ENCODE data around the gene GABARAPL1. TPM values are rescaled to one million over a fixed set of nuclear protein-coding genes. Genes with fewer than 3 reads are reported as not detected.

GABARAPL1 gene
- total RNA-seq, 3 donors from 2014 or later: 146 to 182 (median 155) TPM

DNA sequence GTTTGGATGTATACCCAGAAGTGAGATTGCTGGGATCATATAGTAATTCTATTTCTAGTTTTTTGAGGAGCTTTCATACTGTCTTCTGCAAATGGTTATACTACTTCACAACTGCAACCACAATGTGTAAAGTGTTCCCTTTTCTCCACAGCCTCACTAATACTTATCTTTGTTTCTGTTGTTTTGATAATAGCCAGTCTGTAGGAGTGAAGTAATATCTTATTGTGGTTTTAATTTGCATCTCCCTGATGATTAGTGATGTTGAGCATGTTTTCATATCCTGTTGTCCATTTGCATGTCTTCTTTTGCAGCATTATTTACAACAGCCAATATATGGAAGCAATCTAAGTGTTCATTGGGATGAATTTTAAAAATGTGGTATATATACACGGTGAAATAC, 29.9 kb downstream of the GABARAPL1 start:
- H3K36me3 ChIP-seq: no peaks in the 10 kb centered on the region
- H3K27ac ChIP-seq: no peak overlapping the region
- intact Hi-C loops (cut with DNase I; ENCODE audit: low total_unique reads): loop anchor here (10.0 kb wide), 1 partner anchor 858 kb away; no protein-coding TSS in a partner anchor
- no peaks in the 10 kb centered on the region for H3K27me3 ChIP-seq
- TF ChIP-seq POLR2AphosphoS5 (IDR thresholded peaks at IDR 0.05): no peak
- TF ChIP-seq, protein P1, sequence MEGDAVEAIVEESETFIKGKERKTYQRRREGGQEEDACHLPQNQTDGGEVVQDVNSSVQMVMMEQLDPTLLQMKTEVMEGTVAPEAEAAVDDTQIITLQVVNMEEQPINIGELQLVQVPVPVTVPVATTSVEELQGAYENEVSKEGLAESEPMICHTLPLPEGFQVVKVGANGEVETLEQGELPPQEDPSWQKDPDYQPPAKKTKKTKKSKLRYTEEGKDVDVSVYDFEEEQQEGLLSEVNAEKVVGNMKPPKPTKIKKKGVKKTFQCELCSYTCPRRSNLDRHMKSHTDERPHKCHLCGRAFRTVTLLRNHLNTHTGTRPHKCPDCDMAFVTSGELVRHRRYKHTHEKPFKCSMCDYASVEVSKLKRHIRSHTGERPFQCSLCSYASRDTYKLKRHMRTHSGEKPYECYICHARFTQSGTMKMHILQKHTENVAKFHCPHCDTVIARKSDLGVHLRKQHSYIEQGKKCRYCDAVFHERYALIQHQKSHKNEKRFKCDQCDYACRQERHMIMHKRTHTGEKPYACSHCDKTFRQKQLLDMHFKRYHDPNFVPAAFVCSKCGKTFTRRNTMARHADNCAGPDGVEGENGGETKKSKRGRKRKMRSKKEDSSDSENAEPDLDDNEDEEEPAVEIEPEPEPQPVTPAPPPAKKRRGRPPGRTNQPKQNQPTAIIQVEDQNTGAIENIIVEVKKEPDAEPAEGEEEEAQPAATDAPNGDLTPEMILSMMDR (IDR thresholded peaks at IDR 0.05): no peak
- no peak for TF ChIP-seq POLR2A (IDR thresholded peaks at IDR 0.05)
- no peaks in the 10 kb centered on the region for H3K9me3 ChIP-seq
- H3K4me1 ChIP-seq: no peaks in the 10 kb centered on the region
- no peak overlapping the region for H3K4me3 ChIP-seq
- DNase-seq (ENCODE audit: low spot score in 2 of 2): no peak

DNA sequence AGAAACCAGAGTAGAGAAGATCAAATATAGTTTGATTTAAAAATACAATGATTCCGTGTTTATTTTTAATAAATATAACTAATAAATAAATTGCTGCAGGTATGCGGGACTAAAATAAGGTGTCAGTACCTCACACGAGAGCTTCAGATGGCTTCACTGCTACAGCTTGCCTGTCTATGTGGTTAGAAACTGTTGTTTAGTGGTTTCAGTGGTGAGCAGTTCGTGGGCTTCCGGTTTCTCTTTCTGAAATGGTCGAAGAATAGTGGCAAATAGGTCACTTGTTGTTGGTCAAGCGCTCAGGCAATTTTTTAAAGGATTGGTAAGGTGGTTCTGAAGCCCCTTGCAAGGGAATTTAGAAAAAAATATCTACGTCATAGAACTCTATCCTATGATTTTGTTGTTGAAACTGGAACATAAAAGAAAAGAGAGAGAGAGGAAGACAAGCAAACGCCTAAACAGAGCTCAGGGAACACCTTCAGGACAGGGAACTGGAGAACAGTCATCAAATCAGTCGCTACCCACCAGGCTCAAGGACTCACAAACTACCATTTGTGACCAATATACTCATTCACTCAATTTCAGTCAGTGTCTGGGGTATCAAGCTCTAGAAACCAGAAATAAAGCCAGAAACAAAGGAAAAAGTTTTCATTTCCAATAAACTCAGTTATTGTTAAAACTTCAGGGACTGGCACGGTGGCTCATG, 31.3 kb downstream of the GABARAPL1 start:
- TF ChIP-seq POLR2A (IDR thresholded peaks at IDR 0.05) (no peak), POLR2AphosphoS5 (IDR thresholded peaks at IDR 0.05) (no peak)
- TF ChIP-seq, protein P1 (IDR thresholded peaks at IDR 0.05): no peak
- intact Hi-C loops (cut with DNase I; ENCODE audit: low total_unique reads): loop anchor here (10.0 kb wide), 1 partner anchor 859 kb away; no protein-coding TSS in a partner anchor
- H3K27me3 ChIP-seq: no peaks in the 10 kb centered on the region
- no peak for DNase-seq (ENCODE audit: low spot score in 2 of 2)
- no peak overlapping the region for H3K27ac ChIP-seq
- no peak overlapping the region for H3K4me3 ChIP-seq
- no peaks in the 10 kb centered on the region for H3K36me3 ChIP-seq
- H3K4me1 ChIP-seq: no peaks in the 10 kb centered on the region
- H3K9me3 ChIP-seq: no peaks in the 10 kb centered on the region

DNA sequence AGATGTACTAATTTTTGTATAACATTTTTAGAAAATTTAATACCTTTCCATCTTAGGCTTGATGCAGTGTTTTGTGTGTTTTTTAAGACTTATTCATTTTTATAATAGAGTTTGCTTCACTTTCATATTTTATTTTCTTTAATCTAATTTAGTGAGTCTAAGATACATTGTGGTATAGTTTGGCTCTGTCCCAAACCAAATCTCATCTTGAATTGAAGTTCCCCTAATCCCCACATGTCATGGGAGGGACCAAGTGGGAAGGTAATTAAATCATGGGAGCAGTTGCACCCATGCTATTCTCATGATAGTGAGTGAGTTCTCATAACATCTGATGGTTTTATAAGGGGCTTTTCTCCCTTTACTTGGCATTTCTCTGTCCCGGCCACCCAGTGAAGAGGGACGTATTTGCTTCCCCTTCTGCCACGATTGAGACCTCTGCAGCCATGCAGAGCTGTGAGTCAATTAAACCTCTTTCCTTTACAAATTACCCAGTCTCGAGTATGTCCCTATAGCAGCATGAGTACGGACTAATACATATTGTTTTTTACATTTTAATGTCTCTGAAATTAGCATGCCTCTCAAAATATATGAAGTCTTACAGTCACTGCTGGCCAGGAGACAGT, 34.9 kb downstream of the GABARAPL1 start:
- no peaks in the 10 kb centered on the region for H3K27me3 ChIP-seq
- intact Hi-C loops (cut with DNase I; ENCODE audit: low total_unique reads): loop anchor here (10.0 kb wide), 1 partner anchor 863 kb away; no protein-coding TSS in a partner anchor
- no peaks in the 10 kb centered on the region for H3K36me3 ChIP-seq
- TF ChIP-seq, protein P1 (IDR thresholded peaks at IDR 0.05): no peak
- TF ChIP-seq POLR2A (IDR thresholded peaks at IDR 0.05): no peak
- no peak for TF ChIP-seq POLR2AphosphoS5 (IDR thresholded peaks at IDR 0.05)
- H3K9me3 ChIP-seq: no peaks in the 10 kb centered on the region
- H3K4me3 ChIP-seq: no peak overlapping the region
- no peak for DNase-seq (ENCODE audit: low spot score in 2 of 2)
- H3K27ac ChIP-seq: no peak overlapping the region
- H3K4me1 ChIP-seq: no peaks in the 10 kb centered on the region

DNA sequence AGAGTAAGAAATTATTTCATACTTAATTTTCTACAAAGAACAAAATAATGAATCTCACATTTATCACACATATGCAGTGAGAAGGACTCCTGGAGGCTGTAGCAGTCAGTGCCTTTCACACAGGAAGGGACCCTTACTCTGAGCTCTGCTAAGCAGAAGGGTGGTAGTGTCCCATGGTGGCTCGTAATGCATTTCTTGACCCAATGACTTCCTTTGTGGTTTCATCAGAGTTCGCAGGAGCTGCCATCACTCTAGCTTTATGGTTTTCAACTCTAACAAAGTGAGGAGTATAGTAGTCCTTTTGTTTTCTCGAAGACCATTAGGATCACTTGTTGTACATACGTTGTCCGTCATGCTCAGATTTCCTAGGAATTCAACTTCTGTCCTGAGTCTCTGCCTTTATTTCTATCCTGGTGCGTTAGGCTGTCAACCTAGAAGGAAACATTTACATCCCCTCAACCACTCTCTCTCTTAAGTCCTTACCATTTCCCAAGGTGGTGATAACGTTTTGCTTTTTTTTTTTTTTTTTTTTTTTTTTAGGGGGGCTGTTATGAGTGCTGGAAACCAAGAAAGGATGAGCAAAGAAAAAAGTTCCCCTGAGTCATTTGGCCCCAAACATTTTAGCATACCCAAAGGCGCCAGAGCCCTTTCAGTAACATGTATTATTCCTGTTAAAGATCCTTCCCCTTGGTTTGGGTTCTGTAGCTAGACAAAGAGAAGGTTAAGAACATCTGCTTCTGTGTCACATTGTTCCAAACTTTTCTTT, 37.2 kb downstream of the GABARAPL1 start:
- TF ChIP-seq, protein P1 (IDR thresholded peaks at IDR 0.05): no peak
- TF ChIP-seq POLR2A (IDR thresholded peaks at IDR 0.05) (no peak), POLR2AphosphoS5 (IDR thresholded peaks at IDR 0.05) (no peak)
- H3K4me3 ChIP-seq: no peak overlapping the region
- H3K9me3 ChIP-seq: no peaks in the 10 kb centered on the region
- no peaks in the 10 kb centered on the region for H3K27me3 ChIP-seq
- no peak for DNase-seq (ENCODE audit: low spot score in 2 of 2)
- H3K36me3 ChIP-seq: no peaks in the 10 kb centered on the region
- no peaks in the 10 kb centered on the region for H3K4me1 ChIP-seq
- no peak overlapping the region for H3K27ac ChIP-seq
- intact Hi-C loops (cut with DNase I; ENCODE audit: low total_unique reads): loop anchor here (10.0 kb wide), 1 partner anchor 865 kb away; no protein-coding TSS in a partner anchor
